ENCODE results near the gene GAL3ST1. TPM values are rescaled to one million over a fixed set of nuclear protein-coding genes. Genes with fewer than 3 reads are reported as not detected.

The GAL3ST1 gene
- total and polyA plus RNA-seq, 2 of the 8 experiments (the other 6 are each of a cell fraction or from before 2014, with no cell fraction given) = 11.0 to 32.5 TPM

DNA sequence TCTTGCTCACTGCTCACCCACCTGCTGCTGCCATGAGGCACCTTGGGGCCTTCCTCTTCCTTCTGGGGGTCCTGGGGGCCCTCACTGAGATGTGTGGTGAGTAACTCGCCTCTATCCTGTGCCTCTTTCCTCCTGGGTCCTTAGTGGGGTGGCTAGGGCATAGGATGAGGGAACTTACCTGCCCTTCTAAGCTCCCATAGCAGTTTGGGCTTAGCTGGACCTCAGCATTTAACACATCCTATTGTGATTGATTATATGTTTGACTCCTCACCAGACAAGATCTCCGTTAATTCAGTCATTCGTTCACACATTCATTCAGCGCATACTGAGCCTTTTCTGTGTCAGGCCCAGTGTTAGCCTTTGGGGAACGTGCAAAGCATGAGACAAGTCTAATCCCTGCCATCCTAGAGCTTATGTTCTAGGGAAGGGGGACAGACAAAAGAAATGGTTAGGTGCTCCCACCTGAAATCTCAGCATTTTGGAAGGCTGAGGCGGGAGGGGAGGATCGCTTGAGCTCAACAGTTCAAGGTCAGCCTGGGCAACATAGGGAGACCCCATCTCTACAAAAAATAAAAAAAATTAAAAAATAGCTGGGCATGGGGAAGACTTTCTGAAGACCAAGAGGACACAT is 33.0 kb upstream of the GAL3ST1 start (continued):
- TF ChIP-seq, protein P1, sequence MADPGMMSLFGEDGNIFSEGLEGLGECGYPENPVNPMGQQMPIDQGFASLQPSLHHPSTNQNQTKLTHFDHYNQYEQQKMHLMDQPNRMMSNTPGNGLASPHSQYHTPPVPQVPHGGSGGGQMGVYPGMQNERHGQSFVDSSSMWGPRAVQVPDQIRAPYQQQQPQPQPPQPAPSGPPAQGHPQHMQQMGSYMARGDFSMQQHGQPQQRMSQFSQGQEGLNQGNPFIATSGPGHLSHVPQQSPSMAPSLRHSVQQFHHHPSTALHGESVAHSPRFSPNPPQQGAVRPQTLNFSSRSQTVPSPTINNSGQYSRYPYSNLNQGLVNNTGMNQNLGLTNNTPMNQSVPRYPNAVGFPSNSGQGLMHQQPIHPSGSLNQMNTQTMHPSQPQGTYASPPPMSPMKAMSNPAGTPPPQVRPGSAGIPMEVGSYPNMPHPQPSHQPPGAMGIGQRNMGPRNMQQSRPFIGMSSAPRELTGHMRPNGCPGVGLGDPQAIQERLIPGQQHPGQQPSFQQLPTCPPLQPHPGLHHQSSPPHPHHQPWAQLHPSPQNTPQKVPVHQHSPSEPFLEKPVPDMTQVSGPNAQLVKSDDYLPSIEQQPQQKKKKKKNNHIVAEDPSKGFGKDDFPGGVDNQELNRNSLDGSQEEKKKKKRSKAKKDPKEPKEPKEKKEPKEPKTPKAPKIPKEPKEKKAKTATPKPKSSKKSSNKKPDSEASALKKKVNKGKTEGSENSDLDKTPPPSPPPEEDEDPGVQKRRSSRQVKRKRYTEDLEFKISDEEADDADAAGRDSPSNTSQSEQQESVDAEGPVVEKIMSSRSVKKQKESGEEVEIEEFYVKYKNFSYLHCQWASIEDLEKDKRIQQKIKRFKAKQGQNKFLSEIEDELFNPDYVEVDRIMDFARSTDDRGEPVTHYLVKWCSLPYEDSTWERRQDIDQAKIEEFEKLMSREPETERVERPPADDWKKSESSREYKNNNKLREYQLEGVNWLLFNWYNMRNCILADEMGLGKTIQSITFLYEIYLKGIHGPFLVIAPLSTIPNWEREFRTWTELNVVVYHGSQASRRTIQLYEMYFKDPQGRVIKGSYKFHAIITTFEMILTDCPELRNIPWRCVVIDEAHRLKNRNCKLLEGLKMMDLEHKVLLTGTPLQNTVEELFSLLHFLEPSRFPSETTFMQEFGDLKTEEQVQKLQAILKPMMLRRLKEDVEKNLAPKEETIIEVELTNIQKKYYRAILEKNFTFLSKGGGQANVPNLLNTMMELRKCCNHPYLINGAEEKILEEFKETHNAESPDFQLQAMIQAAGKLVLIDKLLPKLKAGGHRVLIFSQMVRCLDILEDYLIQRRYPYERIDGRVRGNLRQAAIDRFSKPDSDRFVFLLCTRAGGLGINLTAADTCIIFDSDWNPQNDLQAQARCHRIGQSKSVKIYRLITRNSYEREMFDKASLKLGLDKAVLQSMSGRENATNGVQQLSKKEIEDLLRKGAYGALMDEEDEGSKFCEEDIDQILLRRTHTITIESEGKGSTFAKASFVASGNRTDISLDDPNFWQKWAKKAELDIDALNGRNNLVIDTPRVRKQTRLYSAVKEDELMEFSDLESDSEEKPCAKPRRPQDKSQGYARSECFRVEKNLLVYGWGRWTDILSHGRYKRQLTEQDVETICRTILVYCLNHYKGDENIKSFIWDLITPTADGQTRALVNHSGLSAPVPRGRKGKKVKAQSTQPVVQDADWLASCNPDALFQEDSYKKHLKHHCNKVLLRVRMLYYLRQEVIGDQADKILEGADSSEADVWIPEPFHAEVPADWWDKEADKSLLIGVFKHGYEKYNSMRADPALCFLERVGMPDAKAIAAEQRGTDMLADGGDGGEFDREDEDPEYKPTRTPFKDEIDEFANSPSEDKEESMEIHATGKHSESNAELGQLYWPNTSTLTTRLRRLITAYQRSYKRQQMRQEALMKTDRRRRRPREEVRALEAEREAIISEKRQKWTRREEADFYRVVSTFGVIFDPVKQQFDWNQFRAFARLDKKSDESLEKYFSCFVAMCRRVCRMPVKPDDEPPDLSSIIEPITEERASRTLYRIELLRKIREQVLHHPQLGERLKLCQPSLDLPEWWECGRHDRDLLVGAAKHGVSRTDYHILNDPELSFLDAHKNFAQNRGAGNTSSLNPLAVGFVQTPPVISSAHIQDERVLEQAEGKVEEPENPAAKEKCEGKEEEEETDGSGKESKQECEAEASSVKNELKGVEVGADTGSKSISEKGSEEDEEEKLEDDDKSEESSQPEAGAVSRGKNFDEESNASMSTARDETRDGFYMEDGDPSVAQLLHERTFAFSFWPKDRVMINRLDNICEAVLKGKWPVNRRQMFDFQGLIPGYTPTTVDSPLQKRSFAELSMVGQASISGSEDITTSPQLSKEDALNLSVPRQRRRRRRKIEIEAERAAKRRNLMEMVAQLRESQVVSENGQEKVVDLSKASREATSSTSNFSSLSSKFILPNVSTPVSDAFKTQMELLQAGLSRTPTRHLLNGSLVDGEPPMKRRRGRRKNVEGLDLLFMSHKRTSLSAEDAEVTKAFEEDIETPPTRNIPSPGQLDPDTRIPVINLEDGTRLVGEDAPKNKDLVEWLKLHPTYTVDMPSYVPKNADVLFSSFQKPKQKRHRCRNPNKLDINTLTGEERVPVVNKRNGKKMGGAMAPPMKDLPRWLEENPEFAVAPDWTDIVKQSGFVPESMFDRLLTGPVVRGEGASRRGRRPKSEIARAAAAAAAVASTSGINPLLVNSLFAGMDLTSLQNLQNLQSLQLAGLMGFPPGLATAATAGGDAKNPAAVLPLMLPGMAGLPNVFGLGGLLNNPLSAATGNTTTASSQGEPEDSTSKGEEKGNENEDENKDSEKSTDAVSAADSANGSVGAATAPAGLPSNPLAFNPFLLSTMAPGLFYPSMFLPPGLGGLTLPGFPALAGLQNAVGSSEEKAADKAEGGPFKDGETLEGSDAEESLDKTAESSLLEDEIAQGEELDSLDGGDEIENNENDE (IDR thresholded peaks at IDR 0.05; ENCODE audit: insufficient replicate concordance, low read length) = no peak
- TF ChIP-seq, protein P2, sequence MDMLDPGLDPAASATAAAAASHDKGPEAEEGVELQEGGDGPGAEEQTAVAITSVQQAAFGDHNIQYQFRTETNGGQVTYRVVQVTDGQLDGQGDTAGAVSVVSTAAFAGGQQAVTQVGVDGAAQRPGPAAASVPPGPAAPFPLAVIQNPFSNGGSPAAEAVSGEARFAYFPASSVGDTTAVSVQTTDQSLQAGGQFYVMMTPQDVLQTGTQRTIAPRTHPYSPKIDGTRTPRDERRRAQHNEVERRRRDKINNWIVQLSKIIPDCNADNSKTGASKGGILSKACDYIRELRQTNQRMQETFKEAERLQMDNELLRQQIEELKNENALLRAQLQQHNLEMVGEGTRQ (IDR thresholded peaks at IDR 0.05; ENCODE audit: low read length) = no peak
- TF ChIP-seq, protein P3, sequence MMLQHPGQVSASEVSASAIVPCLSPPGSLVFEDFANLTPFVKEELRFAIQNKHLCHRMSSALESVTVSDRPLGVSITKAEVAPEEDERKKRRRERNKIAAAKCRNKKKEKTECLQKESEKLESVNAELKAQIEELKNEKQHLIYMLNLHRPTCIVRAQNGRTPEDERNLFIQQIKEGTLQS (IDR thresholded peaks at IDR 0.05; ENCODE audit: insufficient read depth, low read depth, low read length) = no peak
- TF ChIP-seq, protein P4, sequence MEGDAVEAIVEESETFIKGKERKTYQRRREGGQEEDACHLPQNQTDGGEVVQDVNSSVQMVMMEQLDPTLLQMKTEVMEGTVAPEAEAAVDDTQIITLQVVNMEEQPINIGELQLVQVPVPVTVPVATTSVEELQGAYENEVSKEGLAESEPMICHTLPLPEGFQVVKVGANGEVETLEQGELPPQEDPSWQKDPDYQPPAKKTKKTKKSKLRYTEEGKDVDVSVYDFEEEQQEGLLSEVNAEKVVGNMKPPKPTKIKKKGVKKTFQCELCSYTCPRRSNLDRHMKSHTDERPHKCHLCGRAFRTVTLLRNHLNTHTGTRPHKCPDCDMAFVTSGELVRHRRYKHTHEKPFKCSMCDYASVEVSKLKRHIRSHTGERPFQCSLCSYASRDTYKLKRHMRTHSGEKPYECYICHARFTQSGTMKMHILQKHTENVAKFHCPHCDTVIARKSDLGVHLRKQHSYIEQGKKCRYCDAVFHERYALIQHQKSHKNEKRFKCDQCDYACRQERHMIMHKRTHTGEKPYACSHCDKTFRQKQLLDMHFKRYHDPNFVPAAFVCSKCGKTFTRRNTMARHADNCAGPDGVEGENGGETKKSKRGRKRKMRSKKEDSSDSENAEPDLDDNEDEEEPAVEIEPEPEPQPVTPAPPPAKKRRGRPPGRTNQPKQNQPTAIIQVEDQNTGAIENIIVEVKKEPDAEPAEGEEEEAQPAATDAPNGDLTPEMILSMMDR (IDR thresholded peaks at IDR 0.05; ENCODE audit: control extremely low read depth in 1 of 3, insufficient read depth in 1 of 3, low read depth in 1 of 3, low read length in 3 of 3) = no peak
- TF ChIP-seq CREB1 (IDR thresholded peaks at IDR 0.05) (no peak), YY1 (IDR thresholded peaks at IDR 0.05; ENCODE audit: low read depth, low read length) (no peak)

All from H1 (cell line).